ENCODE data around the gene MED27.

Gene MED27

GRCh38 chr9:131831380-131832165 is 248.1 kb downstream of the MED27 start:
- no peak for DNase-seq

- no peak for DNase-seq
Observed at GRCh38 chr9:131827821-131828369, 251.8 kb downstream of the MED27 start.

- DNase-seq, result no peak
Observed at GRCh38 chr9:131826966-131827525, 252.6 kb downstream of the MED27 start.

- no peak for DNase-seq
Observed at GRCh38 chr9:131826053-131826452, 253.6 kb downstream of the MED27 start.

GRCh38 chr9:131824953-131825495 is 254.6 kb downstream of the MED27 start:
- no peak for DNase-seq

- no peak for DNase-seq
Observed at GRCh38 chr9:131824155-131824594, 255.5 kb downstream of the MED27 start.

GRCh38 chr9:131823701-131824146 is 255.9 kb downstream of the MED27 start:
- no peak for DNase-seq

- DNase-seq, result no peak
Observed at GRCh38 chr9:131818089-131818488, 261.6 kb downstream of the MED27 start.

GRCh38 chr9:131817627-131818026 is 262.0 kb downstream of the MED27 start:
- DNase-seq, result no peak

- no peak for DNase-seq
Observed at GRCh38 chr9:131817073-131817472, 262.6 kb downstream of the MED27 start.

- DNase-seq, result no peak
Observed at GRCh38 chr9:131815970-131816873, 263.4 kb downstream of the MED27 start.

GRCh38 chr9:131814707-131815106 is 265.0 kb downstream of the MED27 start:
- no peak for DNase-seq

GRCh38 chr9:131813116-131813515 is 266.6 kb downstream of the MED27 start:
- DNase-seq, result no peak

- no peak for DNase-seq
Observed at GRCh38 chr9:131812116-131812790, 267.4 kb downstream of the MED27 start.

- no peak for DNase-seq
Observed at GRCh38 chr9:131811405-131811804, 268.3 kb downstream of the MED27 start.

GRCh38 chr9:131810351-131811170 is 269.1 kb downstream of the MED27 start:
- no peak for DNase-seq
